GM12875 (cell line): ENCODE measurements around the gene TMEM223.
A peak's percentile ranks its signal among the peaks of the same experiment; 100 is the strongest.
"Not testable (repeated sequence)": the region's sequence is repeated elsewhere in the genome, so short reads cannot be mapped to it uniquely, and the experiment has no call there.

ENCODE experiments used
- H3K4me3 ChIP-seq: one replicate; pipeline ENCODE4 v1.5.1; 2011; ENCODE audit warnings: low read depth, low read length, control low read depth
- CTCF ChIP-seq: IDR thresholded peaks from 2 replicates; pipeline ENCODE4 v1.5.1; 2011; ENCODE audit warnings: low read depth, mild to moderate bottlenecking, control low read depth, inconsistent platforms, low read length, moderate library complexity, borderline replicate concordance; ENCODE audit not compliant: insufficient read depth

The TMEM223 gene

DNA sequence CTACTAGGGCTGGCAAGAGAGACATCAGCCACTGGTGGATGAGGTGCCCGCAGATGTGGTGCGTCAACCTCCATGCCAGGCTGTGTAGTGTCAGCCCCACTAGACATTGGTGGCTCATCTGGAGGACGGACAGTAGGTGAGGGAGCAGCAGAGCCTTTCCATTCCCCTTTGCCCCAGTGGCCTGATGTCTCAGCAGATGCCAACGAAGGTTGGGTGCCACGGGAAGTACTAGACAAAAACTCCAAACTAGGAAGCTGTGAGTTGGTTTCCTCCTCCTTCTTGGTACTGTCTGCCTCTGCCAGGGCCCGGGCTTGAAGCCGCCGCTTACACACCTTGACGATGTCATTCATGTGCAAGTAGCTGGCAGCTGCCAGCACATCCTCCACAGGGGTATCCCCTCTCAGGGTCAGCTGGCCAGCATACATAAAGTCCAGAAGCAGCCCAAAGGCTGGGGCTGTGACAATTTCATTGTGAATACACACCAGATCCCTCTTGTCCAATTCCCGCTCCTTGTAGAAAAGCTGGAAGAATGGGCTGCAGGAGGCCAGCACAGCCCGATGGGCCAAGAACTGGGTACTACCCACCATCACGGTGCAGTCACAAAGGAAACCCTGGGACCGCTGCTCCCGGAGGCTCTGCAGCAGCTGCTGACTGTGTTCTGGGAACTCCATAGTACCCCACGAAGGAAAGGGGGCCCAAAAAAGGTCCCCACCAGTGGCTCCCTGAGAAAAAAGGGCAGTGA lies 38.6 kb downstream of the TMEM223 start:
- TF ChIP-seq CTCF: no peak
- peak overlapping the region; percentile 70 for H3K4me3 ChIP-seq

GRCh38 chr11:62752177-62752785 lies 39.5 kb downstream of the TMEM223 start:
- TF ChIP-seq CTCF: no peak

DNA sequence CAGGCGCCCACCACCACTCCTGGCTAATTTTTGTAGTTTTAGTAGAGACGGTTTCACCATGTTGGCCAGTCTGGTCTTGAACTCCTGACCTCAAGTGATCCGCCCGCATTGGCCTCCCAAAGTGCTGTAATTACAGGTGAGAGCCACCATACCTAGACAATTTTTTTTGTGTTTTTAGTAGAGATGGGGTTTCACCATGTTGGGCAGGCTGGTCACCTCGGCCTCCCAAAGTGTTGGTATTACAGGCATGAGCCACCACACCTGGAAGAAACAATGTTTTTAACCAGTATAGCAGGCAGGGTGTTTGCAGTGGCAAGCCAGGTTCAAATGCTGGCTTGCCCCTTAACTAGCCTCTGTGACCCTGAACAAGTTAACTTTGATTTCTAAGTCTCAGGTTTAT lies 41.9 kb downstream of the TMEM223 start:
- H3K4me3 ChIP-seq: not testable (repeated sequence)

More at GRCh38 chr11:62752177-62752785, 39.5 kb downstream of the TMEM223 start:
- H3K4me3 ChIP-seq: no peak overlapping the region

DNA sequence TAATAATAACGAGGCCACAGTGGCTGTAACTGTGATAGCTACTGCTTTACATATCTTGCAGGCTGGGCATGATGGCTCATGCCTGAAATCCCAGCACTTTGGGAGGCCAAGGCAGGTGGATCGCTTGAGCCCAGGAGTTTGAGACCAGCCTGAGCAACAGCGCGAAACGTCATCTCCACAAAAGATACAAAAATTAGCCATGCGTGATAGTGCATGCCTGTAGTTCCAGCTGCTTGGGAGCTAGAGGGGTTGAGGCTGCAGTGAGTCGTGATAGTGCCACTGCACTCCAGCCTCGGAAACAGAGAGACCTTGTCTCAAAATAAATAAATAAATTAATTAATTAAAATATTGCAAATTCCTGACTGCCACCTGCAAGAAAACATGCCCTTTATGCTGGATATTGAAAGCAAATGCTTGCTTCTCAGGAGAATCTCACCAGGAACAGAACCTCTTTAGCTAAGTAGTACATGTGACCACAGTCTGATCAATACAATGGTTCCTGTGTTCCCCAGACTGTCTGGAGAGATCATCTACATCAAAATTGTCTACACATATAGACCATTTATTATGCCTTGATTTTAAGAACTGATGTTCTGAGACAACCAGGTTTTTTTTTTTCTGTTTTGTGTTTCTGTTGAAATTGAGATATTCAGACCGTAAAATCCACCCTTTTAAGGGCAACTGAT lies 44.2 kb downstream of the TMEM223 start:
- no peak for TF ChIP-seq CTCF
- H3K4me3 ChIP-seq: no peak overlapping the region
